GM21576 (cell line): ENCODE measurements around the gene STPG4.
"Not testable (repeated sequence)": the region's sequence is repeated elsewhere in the genome, so short reads cannot be mapped to it uniquely, and the experiment has no call there.

Source experiments
- ATAC-seq: cut with Tn5 transposase; IDR thresholded peaks from one replicate; pipeline ENCODE4 v1.9.1; 2021; ENCODE audit warnings: mild to moderate bottlenecking, moderate library complexity; ENCODE audit not compliant: unreplicated experiment

STPG4 gene

GRCh38 chr2:47128705-47129104 lies 26.4 kb downstream of the STPG4 start:
- no peak for ATAC-seq

- ATAC-seq: no peak
Observed at GRCh38 chr2:47127862-47128543, 27.1 kb downstream of the STPG4 start.

DNA sequence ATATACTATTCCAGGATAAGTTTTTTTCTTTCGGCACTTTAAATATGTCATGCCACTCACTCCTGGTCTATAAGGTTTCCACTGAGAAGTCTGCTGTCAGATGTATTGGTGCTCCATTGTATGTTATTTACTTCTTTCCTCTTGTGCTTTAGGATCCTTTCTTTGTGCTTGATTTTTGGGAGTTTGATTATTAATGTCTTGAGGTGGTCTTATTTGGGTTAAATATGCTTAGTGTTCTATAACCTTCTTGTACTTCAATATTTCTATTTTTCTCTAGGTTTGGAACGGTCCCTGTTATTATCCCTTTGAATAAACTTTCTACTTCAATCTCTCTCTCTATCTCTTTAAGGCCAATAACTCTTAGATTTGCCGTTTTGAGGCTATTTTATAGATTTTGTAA lies 28.3 kb downstream of the STPG4 start:
- no peak for ATAC-seq

- ATAC-seq: not testable (repeated sequence)
Observed at GRCh38 chr2:47124740-47125139, 30.4 kb downstream of the STPG4 start.

DNA sequence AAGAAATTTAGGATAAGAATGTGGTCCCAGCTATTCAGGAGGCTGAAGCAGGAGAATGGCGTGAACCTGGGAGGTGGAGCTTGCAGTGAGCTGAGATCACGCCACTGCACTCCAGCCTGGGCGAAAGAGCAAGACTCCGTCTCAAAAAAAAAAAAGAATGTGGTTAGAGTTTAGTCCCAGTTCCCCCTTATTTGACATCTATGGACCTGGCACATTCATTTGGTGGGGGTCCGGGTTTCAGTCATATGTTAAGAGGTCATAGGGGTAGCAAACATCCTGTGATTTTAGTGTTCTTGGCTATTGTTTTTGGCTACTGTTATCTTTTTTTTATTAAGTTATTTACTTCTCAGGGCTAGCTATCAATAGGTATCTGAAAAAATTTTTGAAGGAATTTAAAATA lies 34.7 kb downstream of the STPG4 start:
- not testable (repeated sequence) for ATAC-seq

- no peak for ATAC-seq
Observed at GRCh38 chr2:47119001-47119400, 36.1 kb downstream of the STPG4 start.

DNA sequence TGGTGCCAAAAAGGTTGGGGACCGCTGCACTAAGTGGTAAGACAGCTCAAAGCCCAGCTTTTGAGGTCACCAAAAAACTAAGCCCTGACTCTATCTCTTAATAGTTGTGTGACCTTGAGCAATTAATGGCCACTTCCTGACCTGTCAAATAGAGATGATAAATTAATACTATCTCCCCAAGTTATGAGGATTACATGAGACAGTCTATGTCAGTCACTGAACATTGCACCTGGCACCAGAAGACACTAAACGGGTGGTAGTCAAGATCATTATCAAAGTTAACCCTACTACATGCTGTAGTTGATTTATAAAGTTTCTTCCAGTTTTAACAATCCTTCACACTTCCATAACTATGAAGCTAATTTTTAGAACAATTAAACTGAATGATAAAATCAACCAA lies 36.5 kb downstream of the STPG4 start:
- ATAC-seq: no peak

- no peak for ATAC-seq
Observed at GRCh38 chr2:47112665-47113435, 42.3 kb downstream of the STPG4 start.

DNA sequence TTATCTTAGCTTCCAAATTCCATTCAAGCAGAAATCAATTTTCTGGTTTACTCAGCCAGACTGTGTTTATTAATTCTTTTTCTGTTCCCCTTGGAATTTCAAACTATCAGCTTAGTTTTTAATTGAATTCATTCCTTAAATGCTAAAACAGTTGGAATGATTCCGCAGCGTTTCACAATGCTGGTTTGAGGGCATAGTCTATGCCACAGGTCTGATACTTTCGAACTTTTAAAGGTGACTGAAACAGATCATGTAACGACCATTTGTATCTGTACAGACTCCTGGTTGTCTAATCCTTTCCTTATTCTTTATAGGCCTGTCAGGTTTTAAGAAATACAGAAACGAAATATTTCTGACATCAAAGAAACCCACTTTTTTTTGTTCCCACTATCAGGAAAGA lies 45.4 kb downstream of the STPG4 start:
- no peak for ATAC-seq

DNA sequence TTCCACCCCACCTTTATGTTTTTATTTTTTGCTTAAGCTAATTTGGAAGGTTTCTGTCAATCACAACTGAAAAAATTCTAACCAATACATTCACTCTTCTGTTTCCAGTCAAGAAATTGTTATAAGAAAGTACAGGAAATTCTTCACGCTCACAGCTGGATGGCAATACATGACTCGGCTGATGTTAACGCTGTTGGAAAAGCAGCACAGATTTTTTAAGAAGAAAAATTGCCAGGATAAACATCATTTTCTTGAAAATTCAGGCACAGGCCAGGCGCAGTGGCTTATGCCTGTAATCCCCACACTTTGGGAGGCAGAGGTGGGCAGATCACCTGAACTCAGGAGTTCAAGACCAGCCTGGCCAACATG lies 46.1 kb downstream of the STPG4 start:
- no peak for ATAC-seq

DNA sequence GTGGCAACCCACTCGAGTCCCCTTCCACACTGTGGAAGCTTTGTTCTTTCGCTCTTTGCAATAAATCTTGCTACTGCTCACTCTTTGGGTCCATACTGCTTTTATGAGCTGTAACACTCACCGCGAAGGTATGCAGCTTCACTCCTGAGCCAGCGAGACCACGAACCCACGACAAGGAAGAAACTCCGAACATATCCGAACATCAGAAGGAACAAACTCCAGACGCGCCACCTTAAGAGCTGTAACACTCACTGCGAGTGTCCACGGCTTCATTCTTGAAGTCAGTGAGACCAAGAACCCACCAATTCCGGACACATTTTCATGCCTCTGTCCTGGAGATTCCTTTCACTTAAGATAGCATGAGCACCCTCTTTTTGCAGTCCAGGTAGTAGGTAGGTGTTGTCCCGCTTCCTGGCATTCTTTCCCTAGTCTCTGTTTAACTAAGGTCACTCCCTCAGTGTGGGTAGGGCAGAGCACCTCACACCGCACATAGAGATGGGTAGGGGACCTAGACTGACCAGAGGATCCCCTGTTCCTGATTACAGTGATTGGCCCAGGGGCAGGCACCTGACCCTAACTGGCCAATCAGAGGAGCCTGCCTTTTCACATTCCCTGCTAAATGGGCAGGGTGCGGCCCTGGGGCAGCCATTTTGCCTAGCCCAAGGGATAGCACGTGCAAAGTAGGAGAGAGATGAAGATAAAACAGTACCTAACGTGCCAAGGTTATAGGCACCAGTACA lies 46.7 kb downstream of the STPG4 start:
- not testable (repeated sequence) for ATAC-seq

GRCh38 chr2:47107201-47107600 lies 47.9 kb downstream of the STPG4 start:
- not testable (repeated sequence) for ATAC-seq

DNA sequence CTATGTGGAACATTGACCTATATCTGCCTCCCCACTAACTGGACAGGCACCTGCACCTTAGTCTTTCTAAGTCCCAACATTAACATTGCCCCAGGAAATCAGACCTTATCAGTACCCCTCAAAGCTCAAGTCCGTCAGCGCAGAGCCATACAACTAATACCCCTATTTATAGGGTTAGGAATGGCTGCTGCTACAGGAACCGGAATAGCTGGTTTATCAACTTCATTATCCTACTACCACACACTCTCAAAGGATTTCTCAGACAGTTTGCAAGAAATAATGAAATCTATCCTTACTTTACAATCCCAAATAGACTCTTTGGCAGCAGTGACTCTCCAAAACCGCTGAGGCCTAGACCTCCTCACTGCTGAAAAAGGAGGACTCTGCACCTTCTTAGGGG lies 48.9 kb downstream of the STPG4 start:
- not testable (repeated sequence) for ATAC-seq

DNA sequence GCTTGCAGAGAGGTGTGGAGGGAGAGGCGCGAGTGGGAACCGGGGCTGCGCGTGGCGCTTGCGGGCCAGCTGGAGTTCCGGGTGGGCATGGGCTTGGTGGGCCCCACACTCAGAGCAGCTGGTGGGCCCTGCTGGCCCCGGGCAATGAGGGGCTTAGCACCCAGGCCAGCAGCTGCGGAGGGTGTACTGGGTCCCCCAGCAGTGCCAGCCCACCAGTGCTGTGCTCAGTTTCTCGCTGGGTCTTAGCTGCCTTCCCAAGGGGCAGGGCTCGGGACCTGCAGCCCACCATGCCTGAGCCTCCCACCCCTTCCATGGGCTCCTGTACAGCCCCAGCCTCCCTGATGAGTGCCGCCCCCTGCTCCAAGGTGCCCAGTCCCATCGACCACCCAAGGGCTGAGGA lies 55.4 kb downstream of the STPG4 start:
- ATAC-seq: not testable (repeated sequence)

DNA sequence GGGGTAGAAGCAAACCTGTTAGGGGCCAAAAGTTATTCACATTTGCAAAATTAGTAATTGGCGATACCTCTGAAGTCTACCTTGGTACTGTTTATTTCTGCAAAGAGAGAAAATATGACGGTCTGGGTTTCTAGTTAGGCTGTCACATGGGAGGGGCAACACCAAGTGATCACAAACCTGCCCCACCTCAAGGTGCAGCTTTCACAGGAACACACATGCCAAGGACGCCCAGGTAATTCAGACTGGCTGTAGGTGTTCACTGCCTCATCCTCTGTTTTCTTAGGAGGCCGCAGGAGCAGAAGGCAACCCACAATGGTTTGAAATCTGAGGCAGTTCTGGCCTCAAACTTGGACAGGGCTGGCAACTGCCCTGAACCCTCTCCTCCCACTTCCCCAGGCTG lies 56.2 kb downstream of the STPG4 start:
- no peak for ATAC-seq

DNA sequence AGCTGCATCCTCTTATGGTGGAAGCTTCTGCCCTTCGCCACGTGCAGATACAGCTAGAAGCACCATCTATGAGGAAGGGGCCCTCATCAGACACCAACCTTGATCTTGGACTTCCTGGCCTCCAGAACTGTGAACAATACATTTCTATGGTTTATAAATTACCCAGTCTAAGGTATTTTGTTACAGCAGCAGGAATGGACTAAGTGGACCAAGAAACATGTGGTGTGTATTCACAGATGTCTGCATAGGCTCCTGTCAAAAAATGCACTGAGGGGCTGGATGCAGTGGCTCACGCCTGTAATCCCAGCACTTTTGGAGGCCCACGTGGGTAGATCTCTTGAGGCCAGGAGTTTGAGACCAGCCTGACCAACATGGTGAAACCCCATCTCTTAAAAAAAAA lies 57.5 kb downstream of the STPG4 start:
- no peak for ATAC-seq

DNA sequence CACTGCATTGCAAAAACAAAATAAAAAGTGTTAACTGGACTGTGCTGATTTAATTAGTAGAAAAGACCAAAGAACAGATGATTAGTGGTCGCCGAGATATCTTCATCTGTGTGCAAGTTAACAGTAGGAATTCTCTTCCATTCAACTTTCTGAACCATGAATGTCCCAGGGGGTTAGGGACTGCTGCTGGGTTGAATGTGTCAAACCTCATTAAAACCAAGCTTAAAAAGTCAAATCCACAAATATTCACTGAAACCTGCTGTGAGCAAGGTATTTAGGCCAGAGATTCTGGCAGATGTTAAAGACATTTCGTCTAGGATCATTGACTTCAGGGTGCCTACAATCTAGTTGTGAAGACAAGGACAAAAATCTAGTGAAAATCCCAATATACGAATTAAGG lies 58.7 kb downstream of the STPG4 start:
- no peak for ATAC-seq

DNA sequence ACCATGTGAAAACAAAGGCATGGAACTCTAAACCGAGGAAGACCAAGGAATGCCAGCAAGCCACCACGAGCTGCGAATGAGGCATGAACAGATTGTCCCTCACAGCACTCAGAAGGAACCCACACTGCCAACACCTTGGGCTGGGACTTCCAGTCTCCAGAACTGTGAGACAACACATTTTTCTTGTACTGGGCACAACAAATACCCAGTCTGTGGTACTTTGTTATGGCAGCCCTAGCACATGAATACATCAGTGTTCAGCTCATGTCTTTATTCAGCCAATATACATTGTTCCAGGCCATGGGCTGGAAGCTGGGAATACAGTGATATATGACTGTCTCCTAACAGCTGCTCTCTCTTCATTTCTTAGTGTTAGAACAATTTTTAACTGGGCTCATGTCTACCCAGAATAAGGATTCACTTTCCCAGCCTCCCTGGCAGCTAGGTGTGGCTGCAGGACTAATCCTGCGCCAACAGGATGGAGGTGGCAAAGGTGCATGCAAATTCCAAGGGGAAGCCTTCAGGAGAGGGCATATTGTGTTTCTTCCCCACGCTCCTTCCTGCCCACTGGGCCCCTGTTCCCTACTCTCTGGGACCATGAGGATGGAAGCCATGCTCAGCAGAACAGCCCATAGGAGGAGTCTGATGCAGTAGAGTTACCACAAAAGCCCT lies 59.6 kb downstream of the STPG4 start:
- ATAC-seq: no peak

DNA sequence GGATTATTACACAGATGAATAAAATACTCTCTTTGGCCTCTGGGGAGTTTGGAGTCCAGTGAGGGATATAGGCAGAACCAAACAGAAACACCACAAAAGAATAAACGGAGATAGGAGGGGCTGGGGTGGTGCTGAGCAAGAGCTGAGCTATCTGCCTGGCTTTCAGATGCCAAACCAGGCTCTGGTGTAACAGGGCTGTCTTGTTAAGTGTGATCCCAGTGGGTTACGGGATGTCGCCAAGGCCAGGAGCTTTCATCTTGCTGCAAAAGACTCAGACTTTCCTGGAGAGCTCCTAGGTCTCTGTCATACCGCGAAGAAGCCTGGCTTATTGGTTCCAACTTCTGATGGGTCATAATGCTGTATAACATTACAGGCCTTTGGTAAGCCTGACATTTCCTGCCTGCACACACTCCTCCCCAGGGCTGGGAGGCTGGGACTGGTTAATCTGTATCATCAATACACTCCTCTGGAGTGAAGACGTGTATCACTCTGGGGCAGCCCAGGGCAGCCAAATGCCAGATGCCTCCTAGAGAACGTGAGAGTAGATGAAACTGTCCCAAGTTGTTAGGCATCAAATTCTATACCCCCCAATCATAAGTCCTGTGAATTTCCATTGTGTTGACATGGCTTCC lies 60.5 kb downstream of the STPG4 start:
- ATAC-seq: no peak

- no peak for ATAC-seq
Observed at GRCh38 chr2:47093626-47094025, 61.5 kb downstream of the STPG4 start.

GRCh38 chr2:47092465-47092864 lies 62.6 kb downstream of the STPG4 start:
- no peak for ATAC-seq
